A375 (cell line): ENCODE results near the gene GBP1. TPM values are rescaled to one million over a fixed set of nuclear protein-coding genes. Genes with fewer than 3 reads are reported as not detected.

Source experiments
- small RNA-seq: library from RNA; depleted of rRNA; stranded (forward); fragments of <200 nt; gene quantifications from one replicate; pipeline ENCODE3, GENCODE V24; 2014
- total RNA-seq: library from RNA; depleted of rRNA; stranded (reverse); fragments of >200 nt; shearing (Covaris generic); gene quantifications from 2 replicates; pipeline ENCODE4 v1.2.3, GENCODE V29; 2014; rRNA removed

The GBP1 gene
- 4.9 and 7.8 TPM in 2 replicates for total RNA-seq

DNA sequence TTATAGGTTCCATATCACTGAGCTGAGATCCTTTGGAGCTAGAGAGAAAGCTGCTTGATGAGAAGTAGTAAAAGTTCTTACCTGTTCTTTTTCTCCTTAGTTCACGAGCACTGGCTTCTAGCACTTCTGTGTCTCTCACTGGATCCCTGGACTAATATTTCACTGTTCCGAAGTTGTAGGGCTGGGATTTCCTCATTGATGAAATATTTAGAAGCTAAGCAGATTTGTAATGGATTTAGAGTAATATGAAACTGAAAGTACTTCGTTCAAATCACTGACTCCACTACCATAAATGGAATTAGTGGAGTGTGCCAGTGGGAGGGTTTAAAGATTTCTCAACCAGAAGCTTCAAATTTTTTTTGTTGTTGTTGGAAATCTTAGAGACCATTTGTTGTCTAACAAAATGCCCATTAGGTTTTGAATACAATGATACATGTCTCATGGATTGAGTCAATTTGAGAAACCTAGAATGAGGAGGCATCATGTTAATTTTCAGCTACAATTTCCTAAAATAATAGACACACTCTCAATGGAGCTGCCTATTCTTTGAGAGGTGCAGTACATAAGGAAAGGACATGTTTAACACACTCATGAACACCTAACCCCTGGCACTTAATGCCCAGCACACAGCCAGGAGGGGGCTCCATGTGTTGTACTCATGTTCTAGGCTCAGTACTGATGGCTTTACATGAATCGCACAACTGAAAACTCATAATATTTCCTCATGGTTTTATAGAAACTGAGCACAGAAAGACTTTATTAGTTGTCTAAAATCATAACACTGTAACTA lies at the start of gene GBP1:
Gene GBP1, minus strand, starts transcription at position 130 of the 790 bp plus-strand sequence. CDS start 1,974 bp downstream, outside the sequence.

DNA sequence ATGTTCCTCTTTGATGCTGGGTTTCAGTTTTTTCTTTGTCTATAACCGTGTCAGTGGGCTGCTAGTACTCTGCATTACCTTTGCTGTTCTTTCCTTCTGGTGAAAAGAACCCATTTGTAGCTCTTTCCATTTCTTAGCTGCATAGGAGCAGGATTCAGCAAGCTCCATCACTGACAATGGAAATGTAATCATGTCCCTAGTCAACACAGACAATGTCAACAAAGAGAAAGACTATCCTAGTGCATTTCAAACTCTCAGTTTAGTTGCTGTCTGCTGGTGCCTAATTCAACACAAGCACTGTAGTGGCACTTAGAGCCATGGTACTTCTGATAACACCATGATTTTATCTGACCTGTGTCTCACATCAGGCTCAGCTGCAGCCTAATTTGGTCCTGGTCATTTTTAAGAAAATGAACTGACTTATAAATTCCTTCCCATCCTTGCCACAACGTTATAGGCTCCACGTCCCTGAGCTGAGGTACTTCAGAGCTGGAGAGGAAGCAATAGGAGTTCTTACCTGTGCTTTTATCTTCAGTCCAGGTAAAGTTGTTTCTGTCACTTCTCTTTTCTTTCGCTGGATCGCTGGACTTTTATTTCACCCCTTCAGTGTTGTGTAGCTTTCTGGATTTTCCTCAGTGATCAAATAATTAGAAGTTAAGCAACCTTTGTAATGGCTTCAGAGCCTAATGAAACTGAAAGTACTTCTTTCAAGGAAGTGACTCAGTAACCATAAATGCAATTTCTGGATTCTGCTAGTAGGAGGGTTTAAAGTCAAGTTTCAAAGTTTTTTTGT lies 42.6 kb downstream of the GBP1 start, which contains the start of gene GBP3:
Gene GBP3, minus strand, starts transcription at position 700 of the 793 bp plus-strand sequence. CDS start 2,145 bp downstream, outside the sequence.

Small RNA genes lying within 50 kb of the gene (small RNA-seq; reads per million reads assigned to genes)
- gene RF00019 = not detected

Other genes starting within 250 kb of the GBP1 start
- 26.4 and 31.7 TPM in 2 replicates for gene GTF2B, start 173.6 kb downstream of the GBP1 start, total RNA-seq
- gene KYAT3, start 72.6 kb downstream of the GBP1 start, total RNA-seq = 5.9 and 8.7 TPM in 2 replicates
- gene RBMXL1, start 72.6 kb downstream of the GBP1 start, total RNA-seq = 10.4 and 12.5 TPM in 2 replicates
- gene GBP3, start 42.3 kb downstream of the GBP1 start, total RNA-seq = 1.1 and 2.0 TPM in 2 replicates
- gene GBP2, start 60.9 kb upstream of the GBP1 start, total RNA-seq = 16.2 and 22.2 TPM in 2 replicates
- not detected in 2 replicates for gene GBP7, start 110.8 kb upstream of the GBP1 start, total RNA-seq
- gene GBP4, start 133.7 kb upstream of the GBP1 start, total RNA-seq = not detected in 2 replicates
- gene GBP5, start 207.7 kb upstream of the GBP1 start, total RNA-seq = not detected in 2 replicates